Spleen (tissue), 11 donors: ENCODE measurements around the gene CNP. TPM values are rescaled to one million over a fixed set of nuclear protein-coding genes. Genes with fewer than 3 reads are reported as not detected.

Experiments
- DNase-seq: peaks from one replicate; pipeline ENCODE4 v3.0.0-alpha.2; 2020
- H3K27ac ChIP-seq, 8 donors: fragments of 200-600 bp; sonication (generic) in 7 of 8; 1 replicate in 4 of 8; 2 replicates in 4 of 8; pipeline versions ENCODE4 v1.5.0 to v1.8.0; 2016 to 2021; ENCODE audit warnings: inconsistent platforms in 4 of 8, mild to moderate bottlenecking in 4 of 8, moderate library complexity in 1 of 8
- H3K27me3 ChIP-seq, 7 donors: fragments of 200-600 bp; sonication (generic) in 6 of 7; replicated peaks in 1 of 7; 1 replicate in 4 of 7; 2 replicates in 3 of 7; pipeline versions ENCODE4 v1.5.0 to v1.8.0; 2016 to 2021; ENCODE audit warnings: inconsistent platforms in 3 of 7, mild to moderate bottlenecking in 1 of 7
- H3K36me3 ChIP-seq, 6 donors: fragments of 200-600 bp; sonication (generic) in 5 of 6; 1 replicate in 4 of 6; 2 replicates in 2 of 6; pipeline versions ENCODE4 v1.5.0 to v1.8.0; 2016 to 2021; ENCODE audit warnings: inconsistent platforms in 2 of 6
- H3K4me1 ChIP-seq, 6 donors: fragments of 200-600 bp; sonication (generic) in 5 of 6; 1 replicate in 3 of 6; 2 replicates in 3 of 6; pipeline versions ENCODE4 v1.5.0 to v1.8.0; 2016 to 2021; ENCODE audit warnings: inconsistent platforms in 3 of 6
- H3K4me3 ChIP-seq, 8 donors: fragments of 200-600 bp; sonication (generic) in 7 of 8; 1 replicate in 4 of 8; 2 replicates in 4 of 8; pipeline versions ENCODE4 v1.5.0 to v1.8.0; 2016 to 2021; ENCODE audit warnings: inconsistent platforms in 4 of 8, mild to moderate bottlenecking in 4 of 8, moderate library complexity in 2 of 8
- H3K9me3 ChIP-seq, 8 donors: fragments of 200-600 bp; sonication (generic) in 7 of 8; 1 replicate in 4 of 8; 2 replicates in 4 of 8; pipeline versions ENCODE4 v1.5.0 to v1.8.0; 2016 to 2021; ENCODE audit warnings: inconsistent platforms in 4 of 8
- CTCF ChIP-seq, 11 experiments: fragments of 200-600 bp in 7 of 11; fragments of 450-650 bp in 4 of 11; sonication (generic) in 4 of 11; IDR thresholded peaks in 8 of 11; conservative IDR thresholded peaks in 3 of 11; 1 replicate in 7 of 11; 2 replicates in 4 of 11; pipeline versions ENCODE4 v1.4.0 to v1.8.0; 2016 to 2021; ENCODE audit warnings: antibody characterized with exemption in 11 of 11, inconsistent platforms in 4 of 11, mild to moderate bottlenecking in 1 of 11
- POLR2A ChIP-seq, 3 donors: fragments of 450-650 bp; IDR thresholded peaks; one replicate each; pipeline ENCODE4 v1.5.1; 2017; ENCODE audit warnings: antibody characterized with exemption in 3 of 3, mild to moderate bottlenecking in 1 of 3
- POLR2AphosphoS5 ChIP-seq, 3 donors: sonication (generic); formaldehyde crosslinking; IDR thresholded peaks; one replicate each; pipeline ENCODE4 v1.5.1; 2017; ENCODE audit warnings: antibody characterized with exemption in 3 of 3
- WGBS, 5 donors: extraction: QIAGEN DNeasy Blood & Tissue Kit in 3 of 5; methylation state at CpG; one replicate each; pipeline versions ENCODE4 v1.1.5 to v1.1.7; 2013 to 2018; 5-methylcytosine and 5-hydroxymethylcytosine counted together
- intact Hi-C: fragments of 100-400 bp; cut with DNase I; formaldehyde crosslinking; loops from one replicate; pipeline ENCODE4 v1.15.0; 2023; ENCODE audit warnings: low total_unique reads
- polyA plus RNA-seq, 3 donors: library from polyadenylated mRNA; stranded (reverse); fragments of 200-250 nt; gene quantifications; one replicate each; pipeline ENCODE4 v1.2.1, GENCODE V29; 2013
- total RNA-seq, 7 donors: library from RNA; depleted of rRNA in 3 of 7; stranded (reverse); fragments of >200 nt in 3 of 7; fragmentation: NEBNext Ultra II Directional in 4 of 7; extraction: Animal tissue kit (Norgen Biotek cat#: 25700) in 4 of 7; gene quantifications; one replicate each; pipeline versions ENCODE4 v1.1.0 to v1.2.1, GENCODE V29; 2016 to 2021
- donor health status: healthy with polysubstance abuse.
- donor health status: DM: no; HTN: no; CAD: no; lungs with moderate emphysema.
- donor health status: DM: no; HTN: no; CAD: no.
- donor health status: Bipolar disorder and iron deficiency.
- donor health status: healthy.
- donor health status: DM: no; HTN: no; CAD: no.
- donor health status: DM: yes; HTN: yes; CAD: no.

Gene CNP
- total and polyA plus RNA-seq, 10 donors, result 22.3 to 49.8 (median 41.7) TPM

DNA sequence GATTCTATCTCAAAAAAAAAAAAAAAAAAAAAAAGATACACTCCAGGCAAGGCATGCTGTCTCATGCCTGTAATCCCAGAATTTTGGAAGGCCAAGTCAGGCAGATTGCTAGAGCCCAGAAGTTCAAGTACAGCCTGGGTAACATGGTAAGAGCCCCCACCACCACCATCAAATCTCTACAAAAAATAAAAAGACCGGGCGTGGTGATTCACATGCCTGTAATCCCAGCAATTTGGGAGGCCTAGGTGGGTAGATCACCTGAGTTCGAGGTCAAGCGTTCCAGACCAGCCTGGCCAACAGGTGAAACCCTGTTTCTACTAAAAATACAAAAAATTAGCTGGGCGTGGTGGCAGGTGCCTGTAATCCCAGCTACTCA lies 46.0 kb upstream of the CNP start:
- no peak overlapping the region for H3K27ac ChIP-seq
- H3K27me3 ChIP-seq, result no peaks in the 10 kb centered on the region
- peaks cover 10 to 36% (median 29%) of the 10 kb centered on the region in 6 donors for H3K4me1 ChIP-seq
- intact Hi-C loops, result no loop called here
- no peaks in the 10 kb centered on the region for H3K36me3 ChIP-seq
- WGBS, 5 donors, result 85 to 96% (median 96%) methylated on average over 5 of the region's 5 CpGs
- no peak for TF ChIP-seq CTCF (IDR thresholded peaks at IDR 0.05 in 8 of 11, conservative IDR thresholded peaks at IDR 0.05 in 3 of 11)
- H3K9me3 ChIP-seq, result no peaks in the 10 kb centered on the region
- DNase-seq, result no peak
- H3K4me3 ChIP-seq, result no peak overlapping the region

DNA sequence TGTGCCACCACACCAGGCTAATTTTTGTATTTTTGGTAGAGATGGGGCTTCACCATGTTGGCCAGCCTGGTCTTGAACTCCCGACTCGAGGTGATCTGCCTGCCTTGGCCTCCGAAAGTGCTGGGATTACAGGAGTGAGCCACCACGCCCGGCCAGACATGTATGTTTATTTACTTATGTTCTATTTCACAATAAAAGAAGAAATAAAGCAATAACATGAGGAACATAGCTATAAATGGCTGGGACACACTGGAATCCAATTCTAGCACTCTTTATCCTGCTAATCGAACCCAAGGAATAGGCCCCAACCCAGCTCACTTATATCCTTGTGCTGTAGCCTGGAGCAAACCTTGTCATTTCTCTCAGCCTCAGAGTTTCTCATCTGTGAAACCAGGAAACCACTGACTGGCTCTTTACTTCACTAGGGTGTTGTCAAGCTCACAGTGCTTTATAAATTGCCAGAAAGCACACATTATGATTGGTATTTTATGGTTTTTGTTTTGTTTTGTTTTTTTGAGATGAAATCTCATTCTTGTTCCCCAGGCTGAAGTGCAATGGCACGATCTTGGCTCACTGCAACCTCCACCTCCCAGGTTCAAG lies 40.5 kb upstream of the CNP start:
- WGBS, 5 donors, result 91 to 94% (median 94%) methylated on average over 7 of the region's 7 CpGs
- Histone ChIP-seq H3K9me3 (no peaks in the 10 kb centered on the region), H3K27me3 (no peaks in the 10 kb centered on the region), H3K27ac (no peak overlapping the region), H3K36me3 (no peaks in the 10 kb centered on the region), H3K4me3 (no peak overlapping the region), H3K4me1 (peaks cover 6 to 31% (median 19%) of the 10 kb centered on the region in 6 donors)
- intact Hi-C loops, result no loop called here
- TF ChIP-seq POLR2AphosphoS5 (IDR thresholded peaks at IDR 0.05) (no peak), POLR2A (IDR thresholded peaks at IDR 0.05) (no peak), CTCF (IDR thresholded peaks at IDR 0.05 in 8 of 11, conservative IDR thresholded peaks at IDR 0.05 in 3 of 11) (no peak)
- DNase-seq, result no peak

GRCh38 chr17:41928693-41929251 lies 37.8 kb upstream of the CNP start:
- intact Hi-C loops, result no loop called here
- 71 to 84% (median 76%) methylated on average over 6 of the region's 6 CpGs for WGBS, 5 donors

More at GRCh38 chr17:41928693-41929251, 37.8 kb upstream of the CNP start:
- peaks cover 6 to 55% (median 26%) of the 10 kb centered on the region in 6 donors for H3K4me1 ChIP-seq
- DNase-seq, result no peak
- H3K36me3 ChIP-seq, result no peaks in the 10 kb centered on the region
- H3K27ac ChIP-seq, result peak overlapping the region in 1 of 8 donors; percentile 90
- H3K9me3 ChIP-seq, result no peaks in the 10 kb centered on the region
- H3K27me3 ChIP-seq, result no peaks in the 10 kb centered on the region
- H3K4me3 ChIP-seq, result no peak overlapping the region
- TF ChIP-seq POLR2AphosphoS5 (IDR thresholded peaks at IDR 0.05), result no peak
- no peak for TF ChIP-seq POLR2A (IDR thresholded peaks at IDR 0.05)
- TF ChIP-seq CTCF (IDR thresholded peaks at IDR 0.05 in 8 of 11, conservative IDR thresholded peaks at IDR 0.05 in 3 of 11), result no peak
